Measurements from ENCODE around the gene OPN4. TPM values are rescaled to one million over a fixed set of nuclear protein-coding genes. Genes with fewer than 3 reads are reported as not detected.

OPN4 gene
- polyA plus RNA-seq, 1 of the 3 experiments (the other 2 are of a cell fraction): 0.03 TPM

GRCh38 chr10:86685416-86685815 lies 31.1 kb downstream of the OPN4 start:
- no peak for DNase-seq
- H3K4me3 ChIP-seq (ENCODE audit: low read depth in 2 of 2, low read length in 1 of 2): no peak overlapping the region
- H4K20me1 ChIP-seq (ENCODE audit: insufficient read depth): no peaks in the 10 kb centered on the region
- H2AFZ ChIP-seq (ENCODE audit: low read depth): no peak overlapping the region
- no peak overlapping the region for H3K27ac ChIP-seq (ENCODE audit: low read depth in 2 of 2, low read length in 1 of 2)
- ChIA-PET CTCF (interaction anchor here (0.7 to 4.2 kb wide), 8 partner anchors 18 to 260 kb away, joined by 3 to 36 read pairs (median 4); partner anchors contain the start of gene LDB3), POLR2A (no interaction called here)
- 87% methylated on average over 9 of the region's 9 CpGs for WGBS (ENCODE audit: low lambda C conversion rate)
- H3K4me2 ChIP-seq: no peak overlapping the region
- no peaks in the 10 kb centered on the region for H3K9me2 ChIP-seq
- H3K9me3 ChIP-seq: no peaks in the 10 kb centered on the region
- no peaks in the 10 kb centered on the region for H3K27me3 ChIP-seq (ENCODE audit: insufficient read depth)
- H3K79me2 ChIP-seq (ENCODE audit: insufficient read depth): no peaks in the 10 kb centered on the region
- H3K9ac ChIP-seq: no peak overlapping the region
- no peak for TF ChIP-seq SMC3 (IDR thresholded peaks at IDR 0.05; ENCODE audit: low read depth, low read length)
- no peak for TF ChIP-seq RFX5 (IDR thresholded peaks at IDR 0.05; ENCODE audit: low read length)
- no peak for TF ChIP-seq PBX3 (IDR thresholded peaks at IDR 0.05)
- TF ChIP-seq RCOR1 (IDR thresholded peaks at IDR 0.05; ENCODE audit: low read length): no peak
- no peak for TF ChIP-seq USF2 (IDR thresholded peaks at IDR 0.05; ENCODE audit: borderline replicate concordance, low read depth, low read length)
- TF ChIP-seq RXRA (IDR thresholded peaks at IDR 0.05; ENCODE audit: borderline replicate concordance, low read depth): no peak
- no peak for TF ChIP-seq EP300 (IDR thresholded peaks at IDR 0.05; ENCODE audit: borderline replicate concordance in 1 of 2, low read depth in 1 of 2, low read length in 1 of 2)
- no peak for TF ChIP-seq USF1 (IDR thresholded peaks at IDR 0.05; ENCODE audit: borderline replicate concordance, low read depth)
- no peak for TF ChIP-seq TCF12 (IDR thresholded peaks at IDR 0.05)
- no peak for TF ChIP-seq MXI1 (IDR thresholded peaks at IDR 0.05; ENCODE audit: low read depth, low read length)
- TF ChIP-seq GABPA (IDR thresholded peaks at IDR 0.05; ENCODE audit: low read depth): no peak
- no peak for TF ChIP-seq CHD2 (IDR thresholded peaks at IDR 0.05; ENCODE audit: low read length, partially characterized antibody)
- no peak for TF ChIP-seq FOSL2 (IDR thresholded peaks at IDR 0.05; ENCODE audit: borderline replicate concordance, low read depth)
- no peak for TF ChIP-seq CTCF (IDR thresholded peaks at IDR 0.05)
- TF ChIP-seq EZH2phosphoT487 (IDR thresholded peaks at IDR 0.05; ENCODE audit: borderline replicate concordance, low read depth): no peak
- TF ChIP-seq FOXM1 (IDR thresholded peaks at IDR 0.05; ENCODE audit: low read depth): no peak
- no peak for TF ChIP-seq GATA2 (CRISPR knock-in tag; IDR thresholded peaks at IDR 0.05)
- no peaks in the 10 kb centered on the region for H3F3A ChIP-seq (replicated peaks; ENCODE audit: insufficient read depth)
- no peaks in the 10 kb centered on the region for H3K36me3 ChIP-seq (replicated peaks in 1 of 2; ENCODE audit: control insufficient read depth in 1 of 2, insufficient read depth in 2 of 2, low read length in 1 of 2)
- peaks cover 0 to 22% of the 10 kb centered on the region in 2 experiments; a peak in 1 of 4 replicates for H3K4me1 ChIP-seq (ENCODE audit: control insufficient read depth in 1 of 2, insufficient read depth in 2 of 2, low read depth in 1 of 2, low read length in 1 of 2)
